Activated CD8-positive, alpha-beta memory T cell treated with anti-CD3 and anti-CD28 coated beads, Interleukin-2, amount 50 U/mL, for 4 hours (primary cell): ENCODE data around the gene USHBP1.
"Not testable (repeated sequence)": the region's sequence is repeated elsewhere in the genome, so short reads cannot be mapped to it uniquely, and the experiment has no call there.

Experiments
- DNase-seq: peaks from one replicate; pipeline ENCODE4 v3.0.0-alpha.2; 2020

The USHBP1 gene

GRCh38 chr19:17295551-17295950, 31.0 kb upstream of the USHBP1 start:
- DNase-seq, result not testable (repeated sequence)

GRCh38 chr19:17294051-17294891, 29.7 kb upstream of the USHBP1 start:
- DNase-seq, result peak; percentile 43

DNA sequence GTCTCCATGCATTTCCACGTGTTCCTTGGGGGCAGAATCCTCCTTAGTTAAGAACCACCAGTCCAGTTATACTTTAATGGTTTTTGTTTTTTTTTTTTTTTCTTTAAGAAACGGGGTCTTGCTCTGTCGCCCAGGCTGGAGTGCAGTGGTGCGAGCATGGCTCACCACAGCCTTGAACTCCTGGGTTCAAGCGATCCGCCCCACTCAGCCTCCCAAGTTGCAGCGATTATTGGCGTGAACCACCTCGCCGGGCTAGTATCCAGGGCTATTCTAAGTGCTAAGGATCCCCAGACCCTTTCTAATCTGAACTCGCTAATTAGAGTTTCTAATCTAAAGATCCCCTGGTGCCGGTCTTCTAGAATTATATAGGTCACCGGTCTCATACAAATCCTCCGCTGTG, 29.1 kb upstream of the USHBP1 start:
- DNase-seq, result no peak

GRCh38 chr19:17292301-17293074, 27.9 kb upstream of the USHBP1 start:
- peak; percentile 84 for DNase-seq

- peak; percentile 31 for DNase-seq
Measured at GRCh38 chr19:17289489-17289888, 24.9 kb upstream of the USHBP1 start.

DNA sequence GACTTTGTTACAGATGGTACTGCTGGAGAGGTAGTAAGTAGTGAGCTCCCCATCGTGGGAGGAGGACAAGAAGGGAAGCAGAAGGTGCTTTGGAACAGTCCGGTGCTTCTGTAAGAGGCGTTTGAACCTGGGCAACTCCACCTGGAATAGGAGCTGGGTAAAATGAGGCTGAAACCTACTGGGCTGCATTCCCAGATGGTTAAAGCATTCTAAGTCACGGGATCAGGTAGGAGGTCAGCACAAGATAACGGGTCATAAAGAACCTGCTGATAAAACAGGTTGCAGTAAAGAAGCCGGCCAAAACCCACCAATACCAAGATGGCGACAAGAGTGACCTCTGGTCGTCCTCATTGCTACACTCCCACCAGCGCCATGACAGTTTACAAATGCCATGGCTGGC, 22.2 kb upstream of the USHBP1 start:
- DNase-seq, result no peak

GRCh38 chr19:17286263-17286662, 21.7 kb upstream of the USHBP1 start:
- no peak for DNase-seq

- no peak for DNase-seq
Measured at GRCh38 chr19:17285415-17286135, 21.0 kb upstream of the USHBP1 start.

DNA sequence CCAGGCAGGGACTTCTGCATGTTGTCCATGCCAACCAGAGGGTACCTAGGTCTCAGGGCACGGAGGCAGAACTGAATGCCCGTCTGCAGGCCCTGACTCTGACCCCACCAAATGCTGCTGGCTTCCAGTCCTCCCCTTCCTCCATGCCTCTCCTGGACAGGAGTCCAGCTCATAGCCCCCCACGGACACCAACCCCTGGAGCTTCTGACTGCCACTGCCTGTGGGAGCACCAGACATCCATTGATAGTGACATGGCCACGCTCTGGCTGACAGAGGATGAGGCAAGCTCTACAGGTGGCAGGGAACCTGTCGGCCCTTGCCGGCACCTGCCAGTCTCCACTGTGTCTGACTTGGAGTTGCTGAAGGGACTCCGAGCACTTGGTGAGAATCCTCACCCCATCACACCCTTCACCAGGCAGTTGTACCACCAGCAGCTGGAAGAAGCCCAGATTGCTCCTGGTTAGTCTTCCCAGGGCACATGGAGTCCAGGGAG, 19.0 kb upstream of the USHBP1 start:
- DNase-seq, result no peak

GRCh38 chr19:17282488-17283125, 18.1 kb upstream of the USHBP1 start:
- peak; percentile 81 for DNase-seq

DNA sequence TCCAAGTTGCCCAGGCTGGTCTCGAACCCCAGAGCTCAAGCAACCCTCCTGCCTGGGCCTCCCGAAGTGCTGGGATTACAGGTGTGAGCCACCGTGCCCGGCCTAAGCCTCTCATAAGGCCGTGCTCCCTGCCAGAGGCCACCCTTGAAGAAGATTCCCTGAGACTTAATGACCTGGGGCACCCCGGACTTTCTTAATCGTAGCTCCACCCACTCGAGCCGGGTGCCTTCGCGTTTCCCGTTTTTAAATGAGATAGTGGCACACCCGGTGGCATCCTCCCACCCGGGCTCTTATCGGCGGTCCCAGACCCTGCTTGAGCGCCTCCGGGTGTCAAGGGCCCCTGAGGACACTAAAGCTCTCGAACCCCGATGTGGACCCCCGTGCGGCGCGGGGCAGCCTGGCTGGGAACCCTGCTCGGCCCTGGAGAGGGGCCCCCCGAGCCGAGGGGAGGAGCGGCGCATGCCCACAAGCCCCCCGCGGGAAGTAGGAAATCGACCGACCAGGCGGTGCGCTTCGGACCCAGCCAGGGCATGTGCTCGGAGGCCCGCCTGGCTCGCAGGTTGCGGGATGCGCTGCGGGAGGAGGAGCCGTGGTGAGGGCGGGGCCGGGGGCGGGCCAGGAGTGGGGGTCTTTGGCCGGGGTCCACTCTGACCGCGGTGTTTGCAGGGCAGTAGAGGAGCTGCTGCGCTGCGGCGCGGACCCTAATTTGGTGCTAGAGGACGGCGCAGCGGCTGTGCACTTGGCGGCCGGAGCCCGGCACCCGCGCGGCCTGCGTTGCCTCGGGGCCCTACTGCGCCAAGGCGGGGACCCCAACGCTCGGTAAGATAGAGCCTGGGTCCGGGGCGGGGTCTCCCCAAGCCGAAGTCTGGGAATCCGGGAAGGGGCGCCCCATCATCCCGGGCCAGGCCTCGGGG, 17.1 kb upstream of the USHBP1 start, which contains the start of gene ANKLE1:
ANKLE1 (plus strand) TSS at position 511 of the 914 bp plus-strand sequence; CDS start at position 531, 20 bp downstream.
- DNase-seq, result peak; percentile 34

DNA sequence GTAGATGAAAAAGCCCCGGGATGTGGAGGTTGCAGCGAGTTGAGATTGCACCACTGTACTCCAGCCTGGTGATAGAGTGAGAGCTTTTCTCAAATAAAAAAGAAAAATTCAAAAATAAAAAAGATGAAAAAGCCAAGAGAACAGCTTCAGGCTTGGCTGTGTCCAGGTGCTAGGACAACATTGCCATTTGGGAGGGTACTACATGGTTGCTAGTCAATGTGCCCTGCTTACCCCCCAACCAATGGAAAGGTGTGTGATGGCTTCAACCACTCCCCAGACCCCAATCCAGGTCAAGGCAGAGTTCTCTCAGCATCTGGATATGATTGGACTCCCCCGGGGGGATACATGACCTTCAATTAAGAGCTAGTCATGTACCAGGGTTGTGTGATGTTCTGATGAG, 14.9 kb upstream of the USHBP1 start:
- no peak for DNase-seq

DNA sequence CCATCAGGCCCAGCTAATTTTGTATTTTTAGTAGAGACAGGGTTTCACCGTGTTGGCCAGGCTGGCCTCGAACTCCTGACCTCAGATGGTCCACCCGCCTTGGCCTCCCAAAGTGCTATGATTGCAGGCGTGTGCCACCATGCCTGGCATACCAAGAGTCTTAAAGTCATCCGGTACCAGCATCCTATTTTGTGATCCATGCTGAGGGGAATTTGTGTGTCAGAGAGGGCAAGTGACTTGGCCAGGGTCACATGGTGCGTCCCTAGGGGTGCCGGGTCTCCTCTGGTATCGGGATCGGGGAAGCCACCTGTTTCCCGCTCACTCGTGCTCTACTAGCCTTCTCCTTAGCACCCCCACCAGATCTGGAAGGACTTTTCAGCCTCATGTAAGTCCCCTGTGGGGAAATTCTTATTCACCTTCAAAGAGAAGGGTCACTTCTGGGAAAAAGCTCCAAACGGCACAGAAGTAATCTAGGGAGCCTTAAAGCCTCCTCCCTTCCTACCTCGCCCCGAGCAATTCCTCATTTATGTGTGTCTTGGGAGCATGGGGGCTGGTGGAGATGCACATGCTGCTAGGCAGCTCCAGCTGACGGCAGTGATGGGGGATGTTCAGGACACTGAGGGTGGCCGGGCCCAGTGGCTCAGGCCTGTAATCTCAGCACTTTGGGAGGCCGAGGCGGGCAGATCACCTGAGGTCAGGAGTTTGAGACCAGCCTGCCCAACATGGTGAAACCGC, 11.1 kb upstream of the USHBP1 start:
- no peak for DNase-seq

DNA sequence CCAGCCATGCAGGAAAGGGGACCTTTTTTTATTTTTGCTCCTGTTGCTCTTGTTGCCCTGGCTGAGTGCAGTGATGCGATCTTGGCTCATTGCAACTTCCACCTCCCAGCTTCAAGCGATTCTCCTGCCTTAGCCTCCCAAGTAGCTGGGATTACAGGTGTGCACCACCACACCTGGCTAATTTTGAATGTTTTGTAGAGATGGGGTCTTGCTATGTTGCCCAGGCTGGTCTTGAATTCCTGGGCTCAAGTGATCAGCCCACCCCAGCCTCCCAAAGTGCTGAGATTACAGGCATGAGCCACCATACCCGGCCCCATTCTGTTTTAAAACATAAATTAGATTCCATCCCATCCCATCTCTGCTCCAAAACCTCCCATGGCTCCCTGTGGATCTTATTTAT, 10.3 kb upstream of the USHBP1 start:
- DNase-seq, result not testable (repeated sequence)

DNA sequence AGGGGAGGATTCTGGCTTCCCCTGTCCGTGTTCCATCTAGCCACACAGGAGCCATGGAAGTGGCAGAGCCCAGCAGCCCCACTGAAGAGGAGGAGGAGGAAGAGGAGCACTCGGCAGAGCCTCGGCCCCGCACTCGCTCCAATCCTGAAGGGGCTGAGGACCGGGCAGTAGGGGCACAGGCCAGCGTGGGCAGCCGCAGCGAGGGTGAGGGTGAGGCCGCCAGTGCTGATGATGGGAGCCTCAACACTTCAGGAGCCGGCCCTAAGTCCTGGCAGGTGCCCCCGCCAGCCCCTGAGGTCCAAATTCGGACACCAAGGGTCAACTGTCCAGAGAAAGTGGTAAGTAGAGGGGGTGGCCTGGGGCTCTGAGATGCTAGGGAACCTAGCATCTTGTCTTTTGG, 4.2 kb upstream of the USHBP1 start:
- DNase-seq, result no peak

DNA sequence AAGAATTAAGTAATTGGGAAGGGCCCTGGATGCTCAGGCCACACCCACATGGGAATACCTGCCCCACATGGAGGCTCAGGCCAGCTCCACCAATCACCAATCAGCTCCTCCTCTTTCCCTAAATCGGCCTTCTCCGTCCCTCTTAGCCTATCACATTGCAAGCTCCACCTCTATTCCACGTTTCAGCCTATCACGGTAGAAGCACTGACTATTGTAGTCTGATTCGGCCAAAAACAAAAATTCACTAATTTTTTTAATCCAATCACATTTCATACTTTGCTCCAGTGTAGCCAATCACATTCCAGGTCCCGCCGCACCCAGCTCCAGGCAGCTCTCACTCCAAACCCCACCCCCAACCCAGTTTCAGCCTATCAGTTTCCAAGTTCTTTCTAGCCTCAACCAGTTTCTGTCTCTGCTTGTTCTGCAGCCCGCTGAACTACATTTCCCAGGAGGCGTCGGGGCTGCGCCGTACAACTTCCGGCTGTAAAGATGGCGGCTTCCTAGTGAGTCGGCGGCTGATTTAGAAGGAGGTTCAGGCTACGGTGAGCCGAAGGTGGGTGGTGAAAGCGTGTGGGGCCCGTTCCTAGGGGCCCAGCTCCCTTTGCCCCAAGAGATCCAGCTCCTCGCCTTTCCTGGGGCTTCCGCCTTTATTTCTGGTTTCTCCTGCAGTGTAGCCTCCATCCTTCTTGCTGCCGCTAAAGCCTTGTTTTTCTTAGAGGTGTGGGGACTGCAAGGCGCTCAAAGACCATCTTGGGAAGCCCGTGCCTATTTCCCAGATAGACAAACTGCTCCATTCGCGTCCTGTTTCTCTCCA, 2.6 kb upstream of the USHBP1 start, which contains the start of gene BABAM1:
BABAM1 (plus strand) TSS at position 469 of the 814 bp plus-strand sequence. CDS start 1,364 bp downstream, outside the sequence.
- peak; percentile 90 for DNase-seq

DNA sequence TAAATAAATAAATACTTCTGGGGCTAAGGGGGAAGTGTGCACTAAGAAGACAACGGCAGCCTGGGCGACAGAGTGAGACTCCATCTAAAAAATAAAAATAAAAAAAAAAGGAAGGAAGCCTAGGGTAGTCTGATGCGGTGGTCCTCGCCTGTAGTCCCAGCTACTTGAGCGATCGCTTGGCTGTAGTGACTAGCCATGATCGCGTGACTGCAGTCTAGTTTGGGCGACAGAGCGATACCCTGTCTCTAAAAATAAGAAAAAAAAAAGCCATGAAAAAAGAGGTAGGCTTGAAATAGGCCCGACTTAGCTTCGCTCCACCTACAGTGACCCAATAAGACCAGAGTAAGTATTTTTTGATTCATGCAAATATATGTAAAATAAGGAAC, 2.0 kb upstream of the USHBP1 start:
- DNase-seq, result no peak

GRCh38 chr19:17266026-17266425, 1.5 kb upstream of the USHBP1 start:
- DNase-seq, result no peak
